H1 (cell line): ENCODE measurements around the gene TSGA10IP. TPM values are rescaled to one million over a fixed set of nuclear protein-coding genes. Genes with fewer than 3 reads are reported as not detected.

ENCODE experiments used
- BRCA1 ChIP-seq: IDR thresholded peaks from 2 replicates; pipeline ENCODE4 v1.6.1; 2012; ENCODE audit warnings: low read depth, low read length, improper control_type of control experiment
- CBX8 ChIP-seq: fragments of 300-800, 300-1000 bp; sonication (generic); IDR thresholded peaks from 2 replicates; pipeline ENCODE4 v1.7.1; 2016; ENCODE audit warnings: low read depth, low read length, borderline replicate concordance
- CREB1 ChIP-seq: IDR thresholded peaks from 2 replicates; pipeline ENCODE4 v1.6.1; 2012; ENCODE audit warnings: inconsistent platforms
- GABPA ChIP-seq: IDR thresholded peaks from 2 replicates; pipeline ENCODE4 v1.6.1; 2011; ENCODE audit warnings: mild to moderate bottlenecking, low read length, moderate library complexity, borderline replicate concordance; ENCODE audit not compliant: insufficient read depth
- KDM4A ChIP-seq: IDR thresholded peaks from one replicate; pipeline ENCODE4 v1.7.1; 2012; ENCODE audit warnings: low read depth, mild to moderate bottlenecking, moderate library complexity, low read length, inconsistent platforms; ENCODE audit not compliant: severe bottlenecking
- MAFK ChIP-seq: IDR thresholded peaks from 2 replicates; pipeline ENCODE4 v1.6.1; 2012; ENCODE audit warnings: low read depth, mild to moderate bottlenecking, improper control_type of control experiment, low read length
- RBBP5 ChIP-seq: IDR thresholded peaks from 2 replicates; pipeline ENCODE4 v1.7.1; 2012; ENCODE audit warnings: low read depth, mild to moderate bottlenecking, inconsistent platforms, low read length, moderate library complexity, borderline replicate concordance
- SP2 ChIP-seq: IDR thresholded peaks from 2 replicates; pipeline ENCODE4 v1.6.1; 2012; ENCODE audit warnings: mild to moderate bottlenecking, low read length, inconsistent platforms
- polyA plus RNA-seq, 7 experiments: library from polyadenylated mRNA; depleted of rRNA in 3 of 7; stranded (reverse) in 5 of 7; unstranded in 2 of 7; fragments of >200 nt in 5 of 7; fragments of 200-250 nt in 2 of 7; gene quantifications; 1 replicate in 5 of 7; 2 replicates in 1 of 7; 4 replicates in 1 of 7; pipeline versions ENCODE4 v1.2.1 to v1.2.3, GENCODE V29; 2011 to 2013; ENCODE audit warnings: missing spikeins in 2 of 7, mixed read lengths in 2 of 7
- total RNA-seq: library from RNA; stranded (reverse); fragmentation: NEBNext Ultra II Directional; extraction: Animal tissue kit (Norgen Biotek cat#: 25700); gene quantifications from 2 replicates; pipeline ENCODE4 v1.2.1, GENCODE V29; 2021
- TF ChIP-seq, protein P1 (sequence below): fragments of 300-600 bp; sonication (generic); IDR thresholded peaks from 2 replicates; pipeline ENCODE4 v1.7.1; 2012; ENCODE audit warnings: low read length, moderate library complexity, mild to moderate bottlenecking, inconsistent platforms; ENCODE audit not compliant: insufficient replicate concordance
- TF ChIP-seq, protein P2 (sequence below): IDR thresholded peaks from 2 replicates; pipeline ENCODE4 v1.6.1; 2012; ENCODE audit warnings: inconsistent platforms

The TSGA10IP gene
- total and polyA plus RNA-seq, 2 of the 8 experiments (the other 6 are each of a cell fraction or from before 2014, with no cell fraction given) = 1.9 to 6.0 TPM

DNA sequence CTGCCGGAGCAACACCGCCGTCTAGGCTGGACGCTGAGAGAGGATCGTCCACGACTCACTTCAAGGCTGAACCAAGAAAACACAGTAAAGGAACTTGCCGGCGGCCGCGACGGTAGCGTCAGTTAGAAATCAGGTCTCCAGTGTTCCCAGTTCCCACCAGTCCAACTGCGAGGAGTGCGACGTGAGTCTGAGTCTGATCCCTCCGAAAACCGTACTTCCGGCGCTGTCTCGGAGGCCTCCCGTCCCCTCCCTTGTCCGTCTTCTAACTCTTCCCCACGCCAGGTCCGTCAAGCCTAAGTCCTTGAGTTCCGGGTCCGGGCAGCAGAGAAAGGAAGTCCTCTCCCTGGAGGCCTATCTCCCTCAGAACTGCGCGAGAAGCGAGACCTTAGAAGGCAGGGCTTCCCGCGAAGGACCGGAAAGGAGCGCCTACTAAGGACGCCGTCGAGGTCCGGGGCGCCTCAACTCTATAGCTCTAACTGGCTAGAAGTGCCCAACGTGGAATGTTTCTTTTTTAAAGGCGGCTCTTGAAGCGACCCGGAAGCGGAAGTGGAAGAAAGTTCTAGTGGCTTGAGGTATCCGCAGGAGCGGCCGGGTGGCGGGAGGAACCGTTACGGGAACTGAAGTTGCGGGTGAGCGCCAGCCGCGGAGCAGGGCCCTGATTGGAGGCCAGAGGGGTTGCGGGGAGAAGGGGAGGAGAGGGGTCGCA lies 56.8 kb downstream of the TSGA10IP start, which contains the start of the genes BANF1 and EIF1AD (continued):
- TF ChIP-seq, protein P1, sequence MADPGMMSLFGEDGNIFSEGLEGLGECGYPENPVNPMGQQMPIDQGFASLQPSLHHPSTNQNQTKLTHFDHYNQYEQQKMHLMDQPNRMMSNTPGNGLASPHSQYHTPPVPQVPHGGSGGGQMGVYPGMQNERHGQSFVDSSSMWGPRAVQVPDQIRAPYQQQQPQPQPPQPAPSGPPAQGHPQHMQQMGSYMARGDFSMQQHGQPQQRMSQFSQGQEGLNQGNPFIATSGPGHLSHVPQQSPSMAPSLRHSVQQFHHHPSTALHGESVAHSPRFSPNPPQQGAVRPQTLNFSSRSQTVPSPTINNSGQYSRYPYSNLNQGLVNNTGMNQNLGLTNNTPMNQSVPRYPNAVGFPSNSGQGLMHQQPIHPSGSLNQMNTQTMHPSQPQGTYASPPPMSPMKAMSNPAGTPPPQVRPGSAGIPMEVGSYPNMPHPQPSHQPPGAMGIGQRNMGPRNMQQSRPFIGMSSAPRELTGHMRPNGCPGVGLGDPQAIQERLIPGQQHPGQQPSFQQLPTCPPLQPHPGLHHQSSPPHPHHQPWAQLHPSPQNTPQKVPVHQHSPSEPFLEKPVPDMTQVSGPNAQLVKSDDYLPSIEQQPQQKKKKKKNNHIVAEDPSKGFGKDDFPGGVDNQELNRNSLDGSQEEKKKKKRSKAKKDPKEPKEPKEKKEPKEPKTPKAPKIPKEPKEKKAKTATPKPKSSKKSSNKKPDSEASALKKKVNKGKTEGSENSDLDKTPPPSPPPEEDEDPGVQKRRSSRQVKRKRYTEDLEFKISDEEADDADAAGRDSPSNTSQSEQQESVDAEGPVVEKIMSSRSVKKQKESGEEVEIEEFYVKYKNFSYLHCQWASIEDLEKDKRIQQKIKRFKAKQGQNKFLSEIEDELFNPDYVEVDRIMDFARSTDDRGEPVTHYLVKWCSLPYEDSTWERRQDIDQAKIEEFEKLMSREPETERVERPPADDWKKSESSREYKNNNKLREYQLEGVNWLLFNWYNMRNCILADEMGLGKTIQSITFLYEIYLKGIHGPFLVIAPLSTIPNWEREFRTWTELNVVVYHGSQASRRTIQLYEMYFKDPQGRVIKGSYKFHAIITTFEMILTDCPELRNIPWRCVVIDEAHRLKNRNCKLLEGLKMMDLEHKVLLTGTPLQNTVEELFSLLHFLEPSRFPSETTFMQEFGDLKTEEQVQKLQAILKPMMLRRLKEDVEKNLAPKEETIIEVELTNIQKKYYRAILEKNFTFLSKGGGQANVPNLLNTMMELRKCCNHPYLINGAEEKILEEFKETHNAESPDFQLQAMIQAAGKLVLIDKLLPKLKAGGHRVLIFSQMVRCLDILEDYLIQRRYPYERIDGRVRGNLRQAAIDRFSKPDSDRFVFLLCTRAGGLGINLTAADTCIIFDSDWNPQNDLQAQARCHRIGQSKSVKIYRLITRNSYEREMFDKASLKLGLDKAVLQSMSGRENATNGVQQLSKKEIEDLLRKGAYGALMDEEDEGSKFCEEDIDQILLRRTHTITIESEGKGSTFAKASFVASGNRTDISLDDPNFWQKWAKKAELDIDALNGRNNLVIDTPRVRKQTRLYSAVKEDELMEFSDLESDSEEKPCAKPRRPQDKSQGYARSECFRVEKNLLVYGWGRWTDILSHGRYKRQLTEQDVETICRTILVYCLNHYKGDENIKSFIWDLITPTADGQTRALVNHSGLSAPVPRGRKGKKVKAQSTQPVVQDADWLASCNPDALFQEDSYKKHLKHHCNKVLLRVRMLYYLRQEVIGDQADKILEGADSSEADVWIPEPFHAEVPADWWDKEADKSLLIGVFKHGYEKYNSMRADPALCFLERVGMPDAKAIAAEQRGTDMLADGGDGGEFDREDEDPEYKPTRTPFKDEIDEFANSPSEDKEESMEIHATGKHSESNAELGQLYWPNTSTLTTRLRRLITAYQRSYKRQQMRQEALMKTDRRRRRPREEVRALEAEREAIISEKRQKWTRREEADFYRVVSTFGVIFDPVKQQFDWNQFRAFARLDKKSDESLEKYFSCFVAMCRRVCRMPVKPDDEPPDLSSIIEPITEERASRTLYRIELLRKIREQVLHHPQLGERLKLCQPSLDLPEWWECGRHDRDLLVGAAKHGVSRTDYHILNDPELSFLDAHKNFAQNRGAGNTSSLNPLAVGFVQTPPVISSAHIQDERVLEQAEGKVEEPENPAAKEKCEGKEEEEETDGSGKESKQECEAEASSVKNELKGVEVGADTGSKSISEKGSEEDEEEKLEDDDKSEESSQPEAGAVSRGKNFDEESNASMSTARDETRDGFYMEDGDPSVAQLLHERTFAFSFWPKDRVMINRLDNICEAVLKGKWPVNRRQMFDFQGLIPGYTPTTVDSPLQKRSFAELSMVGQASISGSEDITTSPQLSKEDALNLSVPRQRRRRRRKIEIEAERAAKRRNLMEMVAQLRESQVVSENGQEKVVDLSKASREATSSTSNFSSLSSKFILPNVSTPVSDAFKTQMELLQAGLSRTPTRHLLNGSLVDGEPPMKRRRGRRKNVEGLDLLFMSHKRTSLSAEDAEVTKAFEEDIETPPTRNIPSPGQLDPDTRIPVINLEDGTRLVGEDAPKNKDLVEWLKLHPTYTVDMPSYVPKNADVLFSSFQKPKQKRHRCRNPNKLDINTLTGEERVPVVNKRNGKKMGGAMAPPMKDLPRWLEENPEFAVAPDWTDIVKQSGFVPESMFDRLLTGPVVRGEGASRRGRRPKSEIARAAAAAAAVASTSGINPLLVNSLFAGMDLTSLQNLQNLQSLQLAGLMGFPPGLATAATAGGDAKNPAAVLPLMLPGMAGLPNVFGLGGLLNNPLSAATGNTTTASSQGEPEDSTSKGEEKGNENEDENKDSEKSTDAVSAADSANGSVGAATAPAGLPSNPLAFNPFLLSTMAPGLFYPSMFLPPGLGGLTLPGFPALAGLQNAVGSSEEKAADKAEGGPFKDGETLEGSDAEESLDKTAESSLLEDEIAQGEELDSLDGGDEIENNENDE = no peak
- peak; percentile 73 for TF ChIP-seq BRCA1
- no peak for TF ChIP-seq CBX8
- TF ChIP-seq KDM4A = peak; percentile 74
- peak; percentile 79 for TF ChIP-seq CREB1
- peak; percentile 99 for TF ChIP-seq GABPA
- TF ChIP-seq SP2 = no peak; the same call in 1 of the 2 replicates
- TF ChIP-seq RBBP5 = peak; percentile 38; the same call in 1 of the 2 replicates
- TF ChIP-seq MAFK = no peak
- TF ChIP-seq, protein P2, sequence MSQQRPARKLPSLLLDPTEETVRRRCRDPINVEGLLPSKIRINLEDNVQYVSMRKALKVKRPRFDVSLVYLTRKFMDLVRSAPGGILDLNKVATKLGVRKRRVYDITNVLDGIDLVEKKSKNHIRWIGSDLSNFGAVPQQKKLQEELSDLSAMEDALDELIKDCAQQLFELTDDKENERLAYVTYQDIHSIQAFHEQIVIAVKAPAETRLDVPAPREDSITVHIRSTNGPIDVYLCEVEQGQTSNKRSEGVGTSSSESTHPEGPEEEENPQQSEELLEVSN = peak; percentile 63
